NCI-H82 (cell line): ENCODE results near the gene PTPRB.

Source experiments
- DNase-seq: peaks from one replicate; lab custom pipeline; 2025; lab: John Stamatoyannopoulos, UW

PTPRB gene

DNA sequence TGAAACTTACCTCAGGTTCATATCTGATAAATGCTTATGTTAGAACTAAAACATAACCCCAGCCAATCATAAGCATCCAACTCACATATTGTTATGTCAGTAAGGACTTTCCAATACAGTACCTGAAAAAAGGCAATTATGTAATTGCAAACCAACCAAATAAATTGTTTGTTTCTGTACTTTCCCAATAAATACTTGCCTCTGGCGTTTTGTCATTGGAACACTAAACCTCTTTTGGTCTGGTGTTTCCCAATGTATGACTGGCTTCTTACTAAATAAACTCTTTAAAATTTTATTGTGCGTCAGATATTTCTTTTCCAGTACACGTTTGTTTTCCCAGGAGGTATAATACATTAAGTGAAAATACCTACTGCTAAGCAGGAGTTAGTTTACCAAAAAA lies 6.7 kb upstream of the PTPRB start:
- DNase-seq = no peak

DNA sequence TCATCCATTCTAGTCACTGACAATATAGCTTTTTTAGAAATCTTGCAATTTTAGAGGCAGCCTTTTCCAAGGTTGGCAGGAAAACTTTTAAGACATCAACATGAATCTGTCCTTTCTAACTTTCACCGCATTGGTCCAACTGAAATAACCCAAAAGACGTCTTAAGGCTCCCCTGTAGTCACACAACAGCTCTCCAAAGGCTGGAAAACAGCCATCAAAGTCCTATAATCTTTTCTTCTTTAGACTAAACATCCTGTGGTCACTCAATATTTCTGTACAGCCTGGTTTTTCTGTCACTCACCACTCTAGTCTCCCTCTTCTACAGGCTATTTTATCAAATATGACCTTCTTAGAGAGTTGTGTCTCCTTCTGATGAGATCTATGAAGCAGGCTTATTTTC lies 4.5 kb upstream of the PTPRB start:
- no peak for DNase-seq

- no peak for DNase-seq
Observed at GRCh38 chr12:70640901-70641300, 3.7 kb upstream of the PTPRB start.

- no peak for DNase-seq
Observed at GRCh38 chr12:70639535-70639934, 2.3 kb upstream of the PTPRB start.

GRCh38 chr12:70638639-70639360 lies 1.6 kb upstream of the PTPRB start:
- no peak for DNase-seq

- DNase-seq = no peak
Observed at GRCh38 chr12:70635755-70636154, 1.5 kb downstream of the PTPRB start.

GRCh38 chr12:70628701-70629480 lies 8.3 kb downstream of the PTPRB start:
- no peak for DNase-seq

GRCh38 chr12:70627677-70628076 lies 9.6 kb downstream of the PTPRB start:
- DNase-seq = no peak

GRCh38 chr12:70626180-70626579 lies 11.0 kb downstream of the PTPRB start:
- DNase-seq = no peak

GRCh38 chr12:70619471-70620152 lies 17.6 kb downstream of the PTPRB start:
- no peak for DNase-seq

- DNase-seq = no peak
Observed at GRCh38 chr12:70618371-70618770, 18.9 kb downstream of the PTPRB start.

GRCh38 chr12:70617450-70617849 lies 19.8 kb downstream of the PTPRB start:
- no peak for DNase-seq

- DNase-seq = no peak
Observed at GRCh38 chr12:70615174-70615866, 21.9 kb downstream of the PTPRB start.

DNA sequence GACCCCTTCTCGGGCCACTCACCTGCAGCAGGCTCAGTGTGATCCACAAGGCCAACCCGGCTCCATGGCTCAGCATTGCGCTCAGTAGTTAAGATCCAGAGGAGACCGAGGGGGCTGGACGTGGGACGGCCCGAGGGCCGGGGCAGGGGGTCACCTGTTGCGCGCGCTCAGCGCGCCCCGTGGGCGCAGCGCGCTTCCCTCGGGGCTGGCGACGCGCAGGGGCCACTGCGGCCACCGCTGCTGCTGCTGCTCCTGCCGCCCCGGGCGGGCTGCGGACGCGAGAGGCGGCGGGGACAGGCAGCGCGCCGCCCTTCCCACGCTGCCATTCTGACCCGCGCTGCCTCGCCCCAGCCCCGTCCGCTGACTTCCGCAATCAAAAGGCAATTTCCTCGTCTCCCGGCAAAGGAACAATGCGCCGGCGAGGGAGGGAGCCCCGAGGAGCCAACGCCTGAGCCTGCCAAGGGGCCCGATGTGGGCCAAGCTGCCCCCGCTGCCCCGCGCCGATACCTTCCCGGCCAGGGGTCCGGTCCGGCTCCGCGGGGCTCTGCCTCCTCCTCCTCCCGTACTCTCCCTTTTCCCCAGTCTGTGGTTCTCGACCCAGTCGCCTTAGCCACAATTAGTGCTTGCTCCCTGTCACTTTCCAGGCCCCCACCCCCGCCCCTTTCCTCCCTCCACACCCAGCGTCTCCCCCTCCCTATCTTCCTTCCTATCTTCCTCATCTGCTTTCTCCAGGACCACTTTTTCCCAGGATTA lies 27.3 kb downstream of the PTPRB start:
- DNase-seq = no peak

DNA sequence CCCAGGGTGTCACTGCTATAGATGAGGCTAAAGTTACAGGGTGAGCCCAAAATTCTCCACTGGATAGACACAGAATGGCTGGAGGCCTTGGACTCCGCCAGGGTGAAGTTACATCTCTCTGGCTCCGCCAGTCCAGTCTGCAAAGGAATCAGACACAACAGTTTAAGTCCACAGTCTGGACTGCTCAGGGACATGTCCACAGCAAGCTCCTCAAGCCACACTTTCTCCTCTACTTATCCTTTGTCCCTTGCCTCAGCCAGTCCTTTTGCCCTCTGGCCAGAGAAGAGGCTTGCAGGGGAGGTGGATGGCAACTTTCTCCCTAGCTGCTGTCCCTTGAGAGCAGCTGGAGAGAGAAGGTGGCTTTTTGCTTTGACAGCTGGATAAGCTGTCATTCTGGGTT lies 28.0 kb downstream of the PTPRB start:
- no peak for DNase-seq

DNA sequence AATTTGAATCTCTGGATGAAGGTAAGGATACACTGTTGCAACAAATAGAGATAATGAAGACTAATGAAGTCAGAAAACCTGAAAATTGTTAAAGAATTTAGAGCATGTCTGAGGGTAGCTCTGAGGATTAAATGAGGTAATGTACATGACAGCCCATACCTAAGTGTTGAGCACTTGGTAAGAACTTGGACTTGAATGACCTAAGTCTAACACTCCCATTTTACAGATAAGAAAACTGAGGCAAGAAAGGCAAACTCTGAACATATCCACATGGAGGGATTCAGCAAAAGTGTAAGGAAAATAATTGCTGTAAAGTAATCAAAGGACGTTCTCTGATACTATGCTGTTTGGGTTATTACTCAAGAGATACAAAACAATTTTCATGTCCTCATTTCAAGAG lies 29.0 kb downstream of the PTPRB start:
- DNase-seq = no peak

GRCh38 chr12:70607107-70607506 lies 30.1 kb downstream of the PTPRB start:
- no peak for DNase-seq

DNA sequence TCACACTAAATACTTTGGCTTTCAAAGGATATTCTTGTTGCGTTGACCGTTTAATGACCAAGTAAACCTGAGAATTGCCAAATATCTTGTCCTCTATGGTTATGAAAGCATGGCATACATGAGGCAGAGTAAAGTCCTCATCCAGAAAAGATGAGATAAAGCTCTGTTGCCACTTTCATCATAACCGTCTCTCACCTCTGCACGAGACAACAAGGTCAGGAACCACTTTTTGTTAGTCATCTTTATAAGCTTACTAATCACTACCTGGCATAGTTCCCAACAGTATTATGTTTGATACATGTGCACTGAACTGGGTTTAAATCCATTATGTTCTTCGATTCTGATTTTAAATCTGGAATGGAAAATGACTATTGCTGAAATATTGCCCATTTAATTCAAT lies 31.3 kb downstream of the PTPRB start:
- DNase-seq = peak; percentile 15

DNA sequence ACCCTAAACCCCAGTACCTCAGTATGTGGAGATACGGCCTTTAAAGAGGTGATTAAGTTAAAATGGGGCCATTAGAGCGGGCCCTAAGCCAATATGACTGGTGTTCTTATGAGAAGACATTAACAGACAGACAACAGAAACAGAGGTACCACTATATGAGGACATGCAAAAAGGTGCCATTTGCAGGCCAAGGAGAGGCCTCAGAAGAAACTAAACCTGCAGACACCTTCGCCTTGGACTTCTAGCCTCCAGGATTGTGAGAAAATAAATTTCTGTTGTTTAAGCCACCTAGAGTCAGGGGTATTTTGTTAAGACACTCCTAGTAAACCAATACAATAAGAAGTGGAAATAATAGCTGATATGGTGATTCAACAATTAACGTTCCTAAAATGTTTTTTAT lies 32.6 kb downstream of the PTPRB start:
- no peak for DNase-seq

GRCh38 chr12:70603044-70603443 lies 34.2 kb downstream of the PTPRB start:
- DNase-seq = no peak

DNA sequence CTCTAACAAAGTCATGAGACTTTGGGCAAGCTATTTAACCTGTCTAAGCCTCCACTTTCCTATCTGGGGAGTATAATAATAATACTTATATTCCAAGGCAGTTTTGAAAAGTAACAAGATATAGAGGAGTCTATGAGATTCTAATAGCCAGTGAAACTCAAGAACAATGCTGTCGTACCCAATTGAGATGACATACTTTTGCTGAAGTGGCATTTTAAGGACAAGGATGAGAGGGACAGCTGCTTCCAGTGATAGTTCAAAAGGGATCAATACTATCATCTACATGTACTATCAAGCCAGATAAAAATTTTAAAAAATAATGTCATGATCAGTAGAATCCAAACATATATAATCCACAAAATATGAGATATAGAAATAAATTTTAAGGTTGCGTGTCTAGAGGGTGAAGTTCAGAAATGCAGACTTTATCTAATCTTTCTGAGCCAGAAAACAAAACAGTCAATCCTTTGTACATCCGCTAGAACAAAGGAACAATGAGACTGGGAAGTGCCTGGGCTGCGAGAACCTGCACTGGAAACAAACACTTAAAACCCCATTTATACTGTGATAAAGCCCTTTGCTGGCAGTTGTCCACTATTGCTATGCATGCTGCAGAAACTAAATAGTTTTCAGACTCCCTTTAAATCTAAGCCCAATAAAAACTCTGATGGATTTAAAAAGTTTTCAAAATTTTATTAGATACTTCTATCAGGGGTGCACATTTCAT lies 38.6 kb downstream of the PTPRB start:
- no peak for DNase-seq
